AG09319 (cell line): ENCODE results near the gene CENPM.

Experiments
- DNase-seq: peaks from one replicate; pipeline ENCODE4 v3.0.0-alpha.2; 2010; ENCODE audit warnings: low read depth; ENCODE audit errors: extremely low read depth
- TF ChIP-seq, protein P1 (sequence below): IDR thresholded peaks from 2 replicates; pipeline ENCODE4 v1.5.1; 2011; ENCODE audit warnings: low read depth, mild to moderate bottlenecking, inconsistent platforms, low read length, moderate library complexity

CENPM gene

DNA sequence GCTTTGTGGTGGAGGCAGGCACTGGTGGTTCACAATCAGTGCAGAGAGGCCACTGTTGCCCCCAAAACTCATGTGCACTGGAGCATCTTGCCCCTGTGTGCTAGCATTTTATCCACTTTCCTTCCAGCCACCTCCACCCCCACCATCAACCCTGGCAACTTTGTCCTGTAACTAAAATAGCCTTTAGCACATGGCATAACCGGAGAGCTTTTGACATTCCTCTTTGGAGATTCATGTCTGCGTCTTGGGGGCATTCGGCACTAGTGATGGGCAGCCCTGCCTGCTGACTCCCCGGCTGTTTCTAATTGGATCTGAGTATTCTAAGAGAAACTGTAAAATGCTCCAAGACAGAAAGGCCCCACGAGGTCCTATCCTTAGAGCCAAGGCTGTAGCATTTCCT is 47.8 kb downstream of the CENPM start:
- TF ChIP-seq, protein P1, sequence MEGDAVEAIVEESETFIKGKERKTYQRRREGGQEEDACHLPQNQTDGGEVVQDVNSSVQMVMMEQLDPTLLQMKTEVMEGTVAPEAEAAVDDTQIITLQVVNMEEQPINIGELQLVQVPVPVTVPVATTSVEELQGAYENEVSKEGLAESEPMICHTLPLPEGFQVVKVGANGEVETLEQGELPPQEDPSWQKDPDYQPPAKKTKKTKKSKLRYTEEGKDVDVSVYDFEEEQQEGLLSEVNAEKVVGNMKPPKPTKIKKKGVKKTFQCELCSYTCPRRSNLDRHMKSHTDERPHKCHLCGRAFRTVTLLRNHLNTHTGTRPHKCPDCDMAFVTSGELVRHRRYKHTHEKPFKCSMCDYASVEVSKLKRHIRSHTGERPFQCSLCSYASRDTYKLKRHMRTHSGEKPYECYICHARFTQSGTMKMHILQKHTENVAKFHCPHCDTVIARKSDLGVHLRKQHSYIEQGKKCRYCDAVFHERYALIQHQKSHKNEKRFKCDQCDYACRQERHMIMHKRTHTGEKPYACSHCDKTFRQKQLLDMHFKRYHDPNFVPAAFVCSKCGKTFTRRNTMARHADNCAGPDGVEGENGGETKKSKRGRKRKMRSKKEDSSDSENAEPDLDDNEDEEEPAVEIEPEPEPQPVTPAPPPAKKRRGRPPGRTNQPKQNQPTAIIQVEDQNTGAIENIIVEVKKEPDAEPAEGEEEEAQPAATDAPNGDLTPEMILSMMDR = no peak
- DNase-seq = no peak

DNA sequence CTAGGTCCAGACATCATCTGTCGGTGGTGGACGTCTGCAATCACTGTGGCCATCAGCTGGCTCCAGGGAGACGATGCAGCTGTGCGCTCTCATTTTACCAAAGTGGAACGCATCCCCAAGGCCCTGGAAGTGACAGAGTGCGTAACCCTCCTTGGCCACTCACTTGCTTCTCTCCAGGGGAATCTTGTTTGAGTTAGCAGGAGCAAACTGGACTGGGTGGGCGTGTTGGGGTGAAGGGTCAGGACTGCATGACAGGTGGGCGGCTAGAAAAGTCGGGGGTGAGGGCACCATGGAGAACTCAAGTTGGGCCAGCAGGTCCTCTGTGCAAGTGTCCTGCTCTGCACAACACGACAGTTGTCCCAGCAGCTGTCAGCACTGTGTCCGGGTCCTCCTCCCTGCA is 48.3 kb downstream of the CENPM start:
- DNase-seq = no peak
- TF ChIP-seq, protein P1 = no peak

DNA sequence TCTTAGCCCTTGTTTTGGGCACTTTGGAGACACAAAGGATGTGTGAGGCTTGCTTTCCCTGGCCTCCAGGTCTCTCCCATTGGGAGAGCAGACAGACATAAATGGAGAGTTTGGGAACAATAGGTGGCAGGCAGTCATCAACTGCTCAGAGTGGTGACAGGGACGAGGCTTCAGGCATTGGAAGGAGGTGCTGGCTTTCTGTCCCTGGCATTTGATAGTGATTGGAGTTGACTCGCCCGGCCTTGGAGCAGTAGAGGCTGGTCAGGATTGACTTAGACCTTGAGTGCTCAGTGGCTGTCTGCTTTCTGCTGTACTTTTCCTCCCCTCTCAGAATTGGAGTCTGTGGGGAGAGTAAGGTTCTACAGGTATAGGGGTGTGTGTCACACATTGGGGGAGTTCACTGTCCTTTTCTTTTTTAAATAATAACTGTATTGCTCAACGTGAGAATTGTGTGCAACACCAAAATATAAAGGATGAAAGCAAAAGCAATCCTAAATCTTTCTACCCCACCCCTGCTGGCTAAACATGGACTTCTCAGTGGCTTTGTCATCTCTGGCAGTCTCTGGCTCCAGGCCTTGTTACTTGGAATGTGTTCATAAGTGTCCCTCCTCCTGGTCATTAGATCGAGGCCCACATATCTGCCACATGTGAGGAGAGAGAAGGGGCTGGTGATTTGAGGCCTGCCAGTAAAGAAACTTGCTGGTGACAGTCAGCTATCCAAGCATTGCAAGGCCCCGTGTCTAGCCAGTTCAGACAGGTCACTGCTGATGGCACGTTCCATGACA is 53.2 kb downstream of the CENPM start:
- no peak for DNase-seq
- TF ChIP-seq, protein P1 = no peak

DNA sequence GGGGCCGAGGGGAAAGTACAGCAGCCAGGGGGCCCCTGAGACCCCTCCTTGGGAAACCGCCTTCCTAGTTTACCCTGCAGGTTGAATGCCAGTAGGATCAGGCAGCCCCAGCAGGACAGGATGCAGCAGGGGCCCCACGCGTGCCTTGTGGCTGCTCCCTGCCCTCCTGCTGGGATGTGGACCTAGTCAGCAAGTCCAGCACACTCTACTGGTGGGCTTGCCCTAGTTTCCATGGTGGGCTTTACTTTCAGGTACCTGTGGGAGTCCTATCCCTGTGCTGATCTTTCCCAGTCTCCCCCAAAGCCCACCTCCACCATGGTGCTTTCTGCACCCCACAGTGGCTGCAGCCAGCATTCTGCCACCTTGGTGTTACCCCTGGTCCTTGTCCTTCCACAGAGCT is 54.2 kb downstream of the CENPM start:
- TF ChIP-seq, protein P1 = no peak
- DNase-seq = no peak

DNA sequence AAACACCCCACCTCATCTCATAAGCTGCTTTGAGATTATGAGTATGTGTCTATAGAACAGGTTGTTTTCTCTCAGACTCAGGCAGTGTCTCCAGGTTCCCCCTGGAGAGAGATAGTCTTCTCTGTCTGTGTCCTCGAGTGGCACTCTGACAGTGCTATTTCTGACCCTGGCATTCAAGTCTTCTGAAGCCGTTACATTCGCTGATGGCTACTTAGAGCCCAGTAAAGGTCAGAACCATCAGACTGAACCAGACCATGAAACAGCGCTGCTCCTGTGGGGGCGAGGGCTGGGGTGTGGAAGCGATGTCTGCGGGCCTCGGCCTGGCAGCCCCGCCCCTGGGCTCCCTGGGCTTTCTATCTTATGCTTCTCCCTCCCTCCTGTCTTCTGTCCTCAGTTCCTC is 55.5 kb downstream of the CENPM start:
- TF ChIP-seq, protein P1 = no peak
- no peak for DNase-seq
